H1 (cell line): ENCODE measurements around the gene SRSF8. TPM values are rescaled to one million over a fixed set of nuclear protein-coding genes. Genes with fewer than 3 reads are reported as not detected.

Source experiments
- RAD21 ChIP-seq, 2 experiments: IDR thresholded peaks in 1 of 2; conservative IDR thresholded peaks in 1 of 2; 2 replicates each; pipeline ENCODE4 v1.6.1; 2011; ENCODE audit warnings: low read depth in 2 of 2, low read length in 2 of 2, improper control_type of control experiment in 1 of 2, inconsistent platforms in 1 of 2, mild to moderate bottlenecking in 1 of 2, moderate library complexity in 1 of 2
- RXRA ChIP-seq: IDR thresholded peaks from 2 replicates; pipeline ENCODE4 v1.6.1; 2011; ENCODE audit warnings: low read depth, mild to moderate bottlenecking, low read length, moderate library complexity; ENCODE audit not compliant: insufficient read depth
- YY1 ChIP-seq: IDR thresholded peaks from 2 replicates; pipeline ENCODE4 v1.6.1; 2011; ENCODE audit warnings: low read depth, mild to moderate bottlenecking, low read length
- polyA plus RNA-seq, 7 experiments: library from polyadenylated mRNA; depleted of rRNA in 3 of 7; stranded (reverse) in 5 of 7; unstranded in 2 of 7; fragments of >200 nt in 5 of 7; fragments of 200-250 nt in 2 of 7; gene quantifications; 1 replicate in 5 of 7; 2 replicates in 1 of 7; 4 replicates in 1 of 7; pipeline versions ENCODE4 v1.2.1 to v1.2.3, GENCODE V29; 2011 to 2013; ENCODE audit warnings: missing spikeins in 2 of 7, mixed read lengths in 2 of 7
- total RNA-seq: library from RNA; stranded (reverse); fragmentation: NEBNext Ultra II Directional; extraction: Animal tissue kit (Norgen Biotek cat#: 25700); gene quantifications from 2 replicates; pipeline ENCODE4 v1.2.1, GENCODE V29; 2021
- TF ChIP-seq, protein P1 (sequence below): IDR thresholded peaks from 2 replicates; pipeline ENCODE4 v1.6.1; 2011; ENCODE audit warnings: low read depth, mild to moderate bottlenecking, low read length; ENCODE audit not compliant: insufficient read depth

SRSF8 gene
- total and polyA plus RNA-seq, 2 of the 8 experiments (the other 6 are each of a cell fraction or from before 2014, with no cell fraction given), result 13.2 to 18.5 TPM

DNA sequence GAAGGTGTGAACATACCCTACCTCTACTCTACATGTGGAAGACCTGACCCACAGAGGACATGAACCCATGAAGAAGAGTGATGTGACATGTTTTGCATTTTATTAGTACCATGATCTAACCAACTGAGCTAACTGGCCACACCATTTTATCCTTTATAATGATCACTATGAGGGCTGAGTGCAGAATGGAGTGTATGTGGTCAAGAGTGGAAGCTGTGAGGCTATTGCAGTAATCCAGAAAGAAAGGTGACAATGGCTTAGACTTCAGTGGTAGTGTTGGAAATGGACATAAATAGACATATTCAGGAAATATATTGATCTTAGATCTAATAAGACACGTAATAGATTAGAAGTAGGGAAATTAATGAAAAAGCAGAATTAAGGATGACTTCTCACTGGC lies 3.8 kb downstream of the SRSF8 start (continued):
- TF ChIP-seq, protein P1, sequence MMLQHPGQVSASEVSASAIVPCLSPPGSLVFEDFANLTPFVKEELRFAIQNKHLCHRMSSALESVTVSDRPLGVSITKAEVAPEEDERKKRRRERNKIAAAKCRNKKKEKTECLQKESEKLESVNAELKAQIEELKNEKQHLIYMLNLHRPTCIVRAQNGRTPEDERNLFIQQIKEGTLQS, result no peak
- TF ChIP-seq RAD21 (IDR thresholded peaks at IDR 0.05 in 1 of 2, conservative IDR thresholded peaks at IDR 0.05 in 1 of 2; ENCODE audit: low read depth in 2 of 2, low read length in 2 of 2), result no peak
- TF ChIP-seq YY1, result no peak
- no peak for TF ChIP-seq RXRA
